ENCODE results near the gene ITGA11.
A peak's percentile ranks its signal among the peaks of the same experiment; 100 is the strongest.

The ITGA11 gene

DNA sequence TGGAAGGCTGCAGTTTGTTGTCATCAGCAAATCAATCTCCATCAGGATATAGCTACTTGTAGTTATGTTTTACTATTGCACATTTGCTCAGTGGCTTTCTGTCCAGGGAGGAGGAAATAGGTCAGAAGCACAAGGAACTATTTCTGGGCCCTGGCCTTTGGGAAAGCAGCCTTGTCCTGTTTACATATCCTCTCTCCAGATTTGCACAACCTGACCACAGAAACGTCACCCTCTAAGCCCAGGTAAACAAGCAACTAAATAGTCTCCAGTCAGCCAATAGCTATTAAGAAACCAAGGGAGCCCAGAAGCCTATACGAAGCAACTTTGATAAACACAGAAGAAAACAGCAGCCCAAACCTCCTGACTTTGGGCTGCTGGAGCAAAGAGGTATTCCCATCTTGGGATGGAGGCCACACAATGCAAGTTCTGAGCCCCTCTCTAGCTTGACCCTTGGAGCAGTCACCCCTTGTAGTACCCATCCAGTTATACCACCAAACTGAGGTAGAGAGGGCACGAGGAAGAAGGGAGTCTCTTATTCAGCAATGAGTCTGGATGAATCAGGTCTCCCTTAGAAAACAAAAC, 156.7 kb downstream of the ITGA11 start:
- Histone ChIP-seq H3K9ac (ENCODE audit: low read length in 2 of 2) (no peak overlapping the region), H3K4me3 (ENCODE audit: low read length in 2 of 2) (peak overlapping the region in 1 of 2 donors; percentile 15), H3K27ac (ENCODE audit: low read length) (peak overlapping the region; percentile 100), H3K4me1 (ENCODE audit: control insufficient read depth, insufficient read depth, low read length) (peaks cover 45% of the 10 kb centered on the region), H3K27me3 (ENCODE audit: control insufficient read depth in 1 of 2, insufficient read depth in 2 of 2, low read length in 2 of 2) (no peaks in the 10 kb centered on the region), H3K36me3 (ENCODE audit: control insufficient read depth in 2 of 2, insufficient read depth in 2 of 2, low read length in 2 of 2) (no peaks in the 10 kb centered on the region), H3K9me3 (ENCODE audit: control insufficient read depth in 2 of 2, low read length in 2 of 2) (no peaks in the 10 kb centered on the region)

GRCh38 chr15:68274201-68274848, 157.6 kb downstream of the ITGA11 start:
- Histone ChIP-seq H3K9me3 (ENCODE audit: control insufficient read depth in 2 of 2, low read length in 2 of 2) (no peaks in the 10 kb centered on the region), H3K36me3 (ENCODE audit: control insufficient read depth in 2 of 2, insufficient read depth in 2 of 2, low read length in 2 of 2) (no peaks in the 10 kb centered on the region), H3K27me3 (ENCODE audit: control insufficient read depth in 1 of 2, insufficient read depth in 2 of 2, low read length in 2 of 2) (no peaks in the 10 kb centered on the region), H3K4me1 (ENCODE audit: control insufficient read depth, insufficient read depth, low read length) (peaks cover 41% of the 10 kb centered on the region), H3K27ac (ENCODE audit: low read length) (peak overlapping the region; percentile 100), H3K9ac (ENCODE audit: low read length in 2 of 2) (no peak overlapping the region), H3K4me3 (ENCODE audit: low read length in 2 of 2) (no peak overlapping the region)

DNA sequence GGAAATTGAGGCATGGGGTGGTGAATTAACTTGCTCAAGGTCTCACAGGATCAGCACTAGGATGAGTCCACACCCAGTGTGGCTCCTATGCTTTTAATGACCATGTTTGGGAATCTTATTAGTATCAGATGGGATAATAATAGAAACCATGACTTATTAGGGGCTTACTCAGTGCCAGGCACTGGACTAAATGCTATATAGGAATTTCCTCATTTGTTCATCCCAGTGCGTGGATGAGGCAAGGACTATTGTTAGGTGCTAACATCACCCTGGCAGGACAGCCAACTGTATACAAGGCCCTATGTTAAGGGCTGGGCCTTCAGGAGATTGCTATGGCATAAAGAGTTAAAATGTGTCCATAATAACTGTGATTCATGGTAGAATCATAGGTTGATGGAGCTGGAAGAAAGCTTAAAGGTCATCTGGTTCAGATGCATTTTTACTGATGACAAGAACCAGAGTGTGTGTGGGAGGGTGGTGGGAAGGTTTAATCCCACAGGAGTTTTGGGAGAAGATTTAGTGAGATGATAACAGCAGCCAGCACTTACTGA, 159.2 kb downstream of the ITGA11 start:
- Histone ChIP-seq H3K4me1 (ENCODE audit: control insufficient read depth, insufficient read depth, low read length) (peaks cover 39% of the 10 kb centered on the region), H3K36me3 (ENCODE audit: control insufficient read depth in 2 of 2, insufficient read depth in 2 of 2, low read length in 2 of 2) (no peaks in the 10 kb centered on the region), H3K4me3 (ENCODE audit: low read length in 2 of 2) (peak overlapping the region in 1 of 2 donors; percentile 15), H3K9ac (ENCODE audit: low read length in 2 of 2) (peak overlapping the region; percentile 51 to 73), H3K9me3 (ENCODE audit: control insufficient read depth in 2 of 2, low read length in 2 of 2) (no peaks in the 10 kb centered on the region), H3K27me3 (ENCODE audit: control insufficient read depth in 1 of 2, insufficient read depth in 2 of 2, low read length in 2 of 2) (no peaks in the 10 kb centered on the region), H3K27ac (ENCODE audit: low read length) (peak overlapping the region; percentile 100)

- Histone ChIP-seq H3K9ac (ENCODE audit: low read length in 2 of 2) (peak overlapping the region; percentile 51 to 73), H3K27me3 (ENCODE audit: control insufficient read depth in 1 of 2, insufficient read depth in 2 of 2, low read length in 2 of 2) (no peaks in the 10 kb centered on the region), H3K27ac (ENCODE audit: low read length) (peak overlapping the region; percentile 100), H3K9me3 (ENCODE audit: control insufficient read depth in 2 of 2, low read length in 2 of 2) (no peaks in the 10 kb centered on the region), H3K4me3 (ENCODE audit: low read length in 2 of 2) (peak overlapping the region; percentile 31 to 64), H3K4me1 (ENCODE audit: control insufficient read depth, insufficient read depth, low read length) (peaks cover 37% of the 10 kb centered on the region), H3K36me3 (ENCODE audit: control insufficient read depth in 2 of 2, insufficient read depth in 2 of 2, low read length in 2 of 2) (no peaks in the 10 kb centered on the region)
Observed at GRCh38 chr15:68271854-68272471, 160.0 kb downstream of the ITGA11 start.

DNA sequence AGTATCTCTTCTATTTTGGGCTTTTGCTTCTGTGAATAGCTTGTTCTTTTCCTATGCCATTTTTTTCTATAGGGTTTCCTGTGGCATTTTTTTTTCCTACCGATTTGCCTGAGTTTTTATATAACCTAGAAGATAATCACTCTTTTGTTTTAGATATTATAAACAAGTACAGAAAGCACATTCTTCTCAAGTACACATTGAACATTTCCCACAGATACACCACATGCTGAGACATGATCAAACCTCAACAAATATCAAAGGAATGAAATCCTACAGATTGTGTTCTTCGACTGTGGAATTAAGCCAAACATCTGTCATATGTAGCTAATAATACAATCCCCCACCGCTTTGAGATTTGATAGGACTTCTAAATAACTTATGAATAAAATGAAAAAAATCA, 163.6 kb downstream of the ITGA11 start:
- Histone ChIP-seq H3K9me3 (ENCODE audit: control insufficient read depth in 2 of 2, low read length in 2 of 2) (no peaks in the 10 kb centered on the region), H3K4me3 (ENCODE audit: low read length in 2 of 2) (no peak overlapping the region), H3K36me3 (ENCODE audit: control insufficient read depth in 2 of 2, insufficient read depth in 2 of 2, low read length in 2 of 2) (no peaks in the 10 kb centered on the region), H3K27ac (ENCODE audit: low read length) (no peak overlapping the region), H3K9ac (ENCODE audit: low read length in 2 of 2) (no peak overlapping the region), H3K27me3 (ENCODE audit: control insufficient read depth in 1 of 2, insufficient read depth in 2 of 2, low read length in 2 of 2) (no peaks in the 10 kb centered on the region), H3K4me1 (ENCODE audit: control insufficient read depth, insufficient read depth, low read length) (peaks cover 23% of the 10 kb centered on the region)

DNA sequence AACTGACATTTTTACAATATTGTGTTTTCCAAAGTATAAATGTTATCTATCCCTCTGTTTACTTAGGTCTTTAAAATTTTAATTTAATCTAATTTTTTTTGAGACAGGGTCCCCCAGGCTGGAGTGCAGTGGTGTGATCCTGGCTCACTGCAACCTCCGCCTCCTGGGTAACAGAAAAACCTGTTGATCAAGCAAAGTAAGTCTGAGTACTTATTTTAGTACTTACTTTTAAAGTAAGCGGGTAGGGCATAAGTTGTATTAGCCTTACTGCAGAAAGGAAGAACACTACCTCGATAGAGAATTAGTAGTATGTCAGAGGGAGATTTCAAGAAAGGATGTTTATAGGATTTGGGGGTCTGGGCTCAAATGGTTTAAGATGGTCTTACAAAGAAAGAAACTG, 166.3 kb downstream of the ITGA11 start:
- no peak overlapping the region for H3K27ac ChIP-seq (ENCODE audit: low read length)
- no peaks in the 10 kb centered on the region for H3K36me3 ChIP-seq (ENCODE audit: control insufficient read depth in 2 of 2, insufficient read depth in 2 of 2, low read length in 2 of 2)
- H3K27me3 ChIP-seq (ENCODE audit: control insufficient read depth in 1 of 2, insufficient read depth in 2 of 2, low read length in 2 of 2) = no peaks in the 10 kb centered on the region
- peaks cover 3% of the 10 kb centered on the region for H3K4me1 ChIP-seq (ENCODE audit: control insufficient read depth, insufficient read depth, low read length)
- H3K9me3 ChIP-seq (ENCODE audit: control insufficient read depth in 2 of 2, low read length in 2 of 2) = no peaks in the 10 kb centered on the region
- no peak overlapping the region for H3K9ac ChIP-seq (ENCODE audit: low read length in 2 of 2)
- H3K4me3 ChIP-seq (ENCODE audit: low read length in 2 of 2) = no peak overlapping the region

DNA sequence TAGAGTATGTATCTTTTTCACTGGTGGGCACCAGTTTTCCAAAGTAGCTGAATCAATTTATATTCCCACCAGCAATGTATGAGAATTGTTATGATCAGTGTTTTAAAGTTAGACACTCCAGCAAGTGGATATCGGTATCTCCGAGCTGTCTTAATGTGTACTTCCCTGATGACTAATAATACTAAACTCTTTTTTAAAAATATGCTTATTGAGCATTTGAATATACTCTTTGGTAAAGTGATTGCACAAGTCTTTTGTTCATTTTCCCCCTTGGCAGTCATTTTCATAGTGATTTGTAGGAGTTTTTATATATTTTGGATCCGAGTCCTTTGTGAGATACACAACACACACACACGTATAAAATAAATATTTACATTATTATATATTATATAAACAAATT, 166.9 kb downstream of the ITGA11 start:
- Histone ChIP-seq H3K4me1 (ENCODE audit: control insufficient read depth, insufficient read depth, low read length) (no peaks in the 10 kb centered on the region), H3K9me3 (ENCODE audit: control insufficient read depth in 2 of 2, low read length in 2 of 2) (no peaks in the 10 kb centered on the region), H3K27me3 (ENCODE audit: control insufficient read depth in 1 of 2, insufficient read depth in 2 of 2, low read length in 2 of 2) (no peaks in the 10 kb centered on the region), H3K36me3 (ENCODE audit: control insufficient read depth in 2 of 2, insufficient read depth in 2 of 2, low read length in 2 of 2) (no peaks in the 10 kb centered on the region), H3K4me3 (ENCODE audit: low read length in 2 of 2) (no peak overlapping the region), H3K9ac (ENCODE audit: low read length in 2 of 2) (no peak overlapping the region), H3K27ac (ENCODE audit: low read length) (no peak overlapping the region)

DNA sequence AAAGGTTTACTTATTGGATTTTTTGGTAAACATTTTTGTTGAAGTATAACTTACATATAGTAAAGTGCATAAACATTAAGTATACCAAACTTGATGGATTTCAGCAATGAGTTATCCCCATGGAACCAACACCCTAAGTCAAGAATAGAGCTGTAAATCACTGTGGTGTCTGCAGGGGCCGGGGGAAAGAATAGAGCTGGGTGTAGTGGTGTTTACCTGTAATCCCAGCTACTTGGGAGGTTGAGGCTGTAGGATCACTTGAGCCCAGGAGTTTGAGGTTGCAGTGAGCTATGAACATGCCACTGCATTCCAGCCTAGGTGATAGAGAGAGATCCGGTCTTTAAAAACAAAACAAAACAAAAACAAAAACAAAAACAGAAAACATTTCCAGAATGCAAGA, 167.7 kb downstream of the ITGA11 start:
- no peaks in the 10 kb centered on the region for H3K4me1 ChIP-seq (ENCODE audit: control insufficient read depth, insufficient read depth, low read length)
- no peak overlapping the region for H3K4me3 ChIP-seq (ENCODE audit: low read length in 2 of 2)
- H3K9me3 ChIP-seq (ENCODE audit: control insufficient read depth in 2 of 2, low read length in 2 of 2) = no peaks in the 10 kb centered on the region
- H3K36me3 ChIP-seq (ENCODE audit: control insufficient read depth in 2 of 2, insufficient read depth in 2 of 2, low read length in 2 of 2) = no peaks in the 10 kb centered on the region
- no peaks in the 10 kb centered on the region for H3K27me3 ChIP-seq (ENCODE audit: control insufficient read depth in 1 of 2, insufficient read depth in 2 of 2, low read length in 2 of 2)
- H3K27ac ChIP-seq (ENCODE audit: low read length) = no peak overlapping the region
- H3K9ac ChIP-seq (ENCODE audit: low read length in 2 of 2) = no peak overlapping the region

DNA sequence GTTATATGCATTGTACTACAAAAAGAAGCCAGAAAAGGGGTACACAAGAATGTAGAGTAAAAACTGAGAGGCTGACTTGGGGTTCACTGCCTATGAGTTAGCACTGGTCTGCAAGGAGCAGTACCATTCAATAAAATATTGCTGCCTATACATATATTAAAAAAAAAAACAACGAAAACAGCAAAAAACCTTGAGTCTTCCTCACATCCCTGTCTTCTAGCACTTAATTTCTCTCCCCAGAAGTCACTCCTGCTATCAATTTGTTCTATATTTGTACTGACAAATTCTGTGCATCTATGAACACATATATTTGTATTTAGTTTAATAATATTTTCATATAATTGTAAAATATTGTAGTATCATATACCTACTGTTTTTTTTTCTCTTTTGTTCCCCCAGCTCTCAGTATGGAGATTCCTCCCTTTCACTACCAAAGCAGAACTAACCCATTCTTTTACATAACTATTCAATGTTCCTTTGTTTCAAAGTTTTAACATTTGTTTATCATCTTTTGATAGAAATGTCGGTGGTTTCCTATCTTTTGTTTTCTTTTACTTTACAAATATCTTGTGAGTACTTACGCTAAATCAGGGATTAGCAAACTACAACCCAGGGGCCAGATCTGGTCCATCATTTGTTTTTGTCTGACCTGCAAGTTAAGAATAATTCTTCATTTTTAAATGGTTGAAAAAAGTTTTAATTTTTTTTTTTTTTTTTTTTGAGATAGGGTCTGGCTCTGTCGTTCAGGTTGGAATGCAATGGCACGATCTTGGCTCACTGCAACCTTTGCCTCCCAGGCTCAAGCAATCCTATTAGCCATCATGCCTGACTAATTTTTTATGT, 169.2 kb downstream of the ITGA11 start:
- Histone ChIP-seq H3K36me3 (ENCODE audit: control insufficient read depth in 2 of 2, insufficient read depth in 2 of 2, low read length in 2 of 2) (no peaks in the 10 kb centered on the region), H3K4me3 (ENCODE audit: low read length in 2 of 2) (no peak overlapping the region), H3K4me1 (ENCODE audit: control insufficient read depth, insufficient read depth, low read length) (no peaks in the 10 kb centered on the region), H3K9me3 (ENCODE audit: control insufficient read depth in 2 of 2, low read length in 2 of 2) (no peaks in the 10 kb centered on the region), H3K9ac (ENCODE audit: low read length in 2 of 2) (no peak overlapping the region), H3K27ac (ENCODE audit: low read length) (no peak overlapping the region), H3K27me3 (ENCODE audit: control insufficient read depth in 1 of 2, insufficient read depth in 2 of 2, low read length in 2 of 2) (no peaks in the 10 kb centered on the region)

- Histone ChIP-seq H3K36me3 (ENCODE audit: control insufficient read depth in 2 of 2, insufficient read depth in 2 of 2, low read length in 2 of 2) (no peaks in the 10 kb centered on the region), H3K9ac (ENCODE audit: low read length in 2 of 2) (no peak overlapping the region), H3K27me3 (ENCODE audit: control insufficient read depth in 1 of 2, insufficient read depth in 2 of 2, low read length in 2 of 2) (no peaks in the 10 kb centered on the region), H3K27ac (ENCODE audit: low read length) (no peak overlapping the region), H3K9me3 (ENCODE audit: control insufficient read depth in 2 of 2, low read length in 2 of 2) (no peaks in the 10 kb centered on the region), H3K4me3 (ENCODE audit: low read length in 2 of 2) (no peak overlapping the region), H3K4me1 (ENCODE audit: control insufficient read depth, insufficient read depth, low read length) (peaks cover 5% of the 10 kb centered on the region)
Observed at GRCh38 chr15:68261980-68262379, 170.0 kb downstream of the ITGA11 start.
